GM21367 (cell line): ENCODE measurements around the gene SDHA.

Experiments used
- ATAC-seq: cut with Tn5 transposase; IDR thresholded peaks from one replicate; pipeline ENCODE4 v1.9.1; 2021; ENCODE audit not compliant: unreplicated experiment

SDHA gene

DNA sequence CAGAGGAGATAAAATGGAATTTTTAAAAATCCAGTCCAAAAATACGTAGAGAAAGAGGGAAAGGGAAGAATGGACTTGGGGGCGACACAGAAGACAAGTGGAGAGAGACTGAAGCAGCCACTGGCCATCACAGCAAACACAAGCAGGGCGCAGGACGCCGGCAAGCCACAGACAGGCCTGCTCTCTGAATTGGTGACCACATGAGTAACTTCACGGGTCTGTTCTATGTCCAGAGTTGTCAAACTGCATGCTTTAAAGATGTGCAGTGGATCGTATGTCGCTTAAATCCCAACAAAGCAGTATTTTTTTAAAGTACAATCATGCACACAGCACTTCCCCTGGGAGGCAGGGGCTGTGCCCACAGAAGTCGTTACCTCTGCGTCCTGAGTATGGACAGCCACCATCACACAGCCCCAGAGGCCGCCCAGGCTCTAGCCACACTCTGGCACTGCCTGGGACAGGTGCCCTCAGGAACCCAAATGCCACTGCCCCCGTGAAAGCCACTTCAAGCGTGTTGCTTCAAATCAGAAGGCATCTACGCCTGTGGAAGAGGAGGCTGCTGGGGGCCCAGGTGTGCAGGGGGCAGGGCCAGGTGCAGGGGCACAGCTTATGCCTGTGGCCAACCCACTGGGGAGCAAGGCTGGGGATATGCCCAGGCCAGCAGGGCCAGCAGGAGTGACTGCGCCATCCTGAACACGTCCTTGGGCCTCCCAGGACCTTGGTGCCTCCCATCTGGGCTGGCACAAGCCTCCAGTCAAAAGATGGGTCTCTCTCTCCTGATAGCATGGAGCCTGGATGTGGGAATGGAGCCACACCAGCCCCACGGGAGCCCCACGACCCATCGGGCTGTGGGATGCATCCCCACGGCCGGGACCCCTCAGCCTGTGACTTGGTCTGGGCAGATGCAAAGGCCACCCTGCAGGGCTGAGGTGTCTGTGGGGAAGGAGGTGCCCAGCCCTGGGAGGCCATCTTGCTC lies 32.7 kb upstream of the SDHA start:
- ATAC-seq: no peak

DNA sequence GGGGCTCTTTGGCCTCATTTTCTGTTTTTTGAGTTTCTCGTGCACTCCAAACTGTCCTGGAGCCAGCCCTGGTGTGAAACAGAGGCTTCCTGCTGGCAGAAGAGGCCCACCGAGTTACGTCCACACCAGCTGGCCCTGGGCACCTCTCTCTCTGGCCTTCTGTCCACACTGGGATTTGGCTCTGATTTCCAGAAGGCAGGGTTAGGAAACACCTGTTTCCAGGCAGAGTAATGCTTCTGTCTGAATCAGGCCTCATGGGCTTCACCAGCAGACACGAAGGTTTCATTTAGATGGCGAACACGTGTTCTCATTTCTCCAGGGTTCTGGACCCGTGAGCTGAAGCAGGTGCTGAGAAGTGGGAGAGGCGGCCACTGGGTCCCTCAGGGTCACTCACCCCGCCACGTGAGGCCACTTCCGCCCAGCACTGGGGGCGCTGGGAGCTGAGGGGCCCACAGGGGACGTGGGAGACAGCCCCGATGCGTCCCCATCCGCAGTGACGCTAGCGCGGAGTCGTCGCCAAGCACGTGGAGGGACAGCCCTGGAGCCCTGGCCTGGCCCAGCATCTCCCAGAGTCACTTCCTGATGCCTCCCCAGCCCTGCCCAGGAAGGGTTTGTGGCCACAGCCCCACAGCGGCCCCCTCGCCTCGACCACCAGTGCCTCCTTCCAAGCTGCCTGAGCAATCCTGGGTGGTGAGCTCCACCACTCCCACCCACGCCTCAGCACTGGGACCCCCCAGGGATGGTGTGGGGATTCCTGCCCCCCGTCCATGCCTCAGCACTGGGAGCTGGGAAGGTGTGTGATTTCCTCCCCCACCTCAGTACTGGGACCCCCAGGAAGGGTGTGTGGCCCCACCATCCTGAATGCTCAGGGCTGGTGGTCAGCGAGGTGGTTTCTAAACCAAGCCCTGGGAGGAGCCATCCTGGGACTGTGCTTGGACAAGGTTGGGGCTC lies 31.8 kb upstream of the SDHA start:
- no peak for ATAC-seq

DNA sequence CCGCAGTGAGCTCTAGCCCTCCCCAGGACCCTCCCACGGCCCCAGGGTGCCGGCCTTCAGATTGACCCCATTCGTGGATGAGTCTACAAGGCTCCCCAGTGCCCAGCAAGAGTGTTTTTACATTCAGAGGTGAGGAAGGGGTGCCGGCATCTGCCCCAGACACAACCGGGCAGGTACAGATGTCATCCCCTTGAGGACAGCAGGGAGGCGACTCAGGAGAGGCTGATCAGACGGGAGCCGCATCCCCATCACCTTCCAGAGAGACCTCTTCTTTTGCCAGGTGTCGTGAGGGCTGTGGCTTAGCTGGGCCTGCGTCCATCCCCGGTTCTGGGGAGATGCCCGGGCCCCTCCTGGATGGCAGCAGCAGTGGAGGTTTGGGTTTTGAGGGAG lies 31.1 kb upstream of the SDHA start:
- ATAC-seq: no peak

DNA sequence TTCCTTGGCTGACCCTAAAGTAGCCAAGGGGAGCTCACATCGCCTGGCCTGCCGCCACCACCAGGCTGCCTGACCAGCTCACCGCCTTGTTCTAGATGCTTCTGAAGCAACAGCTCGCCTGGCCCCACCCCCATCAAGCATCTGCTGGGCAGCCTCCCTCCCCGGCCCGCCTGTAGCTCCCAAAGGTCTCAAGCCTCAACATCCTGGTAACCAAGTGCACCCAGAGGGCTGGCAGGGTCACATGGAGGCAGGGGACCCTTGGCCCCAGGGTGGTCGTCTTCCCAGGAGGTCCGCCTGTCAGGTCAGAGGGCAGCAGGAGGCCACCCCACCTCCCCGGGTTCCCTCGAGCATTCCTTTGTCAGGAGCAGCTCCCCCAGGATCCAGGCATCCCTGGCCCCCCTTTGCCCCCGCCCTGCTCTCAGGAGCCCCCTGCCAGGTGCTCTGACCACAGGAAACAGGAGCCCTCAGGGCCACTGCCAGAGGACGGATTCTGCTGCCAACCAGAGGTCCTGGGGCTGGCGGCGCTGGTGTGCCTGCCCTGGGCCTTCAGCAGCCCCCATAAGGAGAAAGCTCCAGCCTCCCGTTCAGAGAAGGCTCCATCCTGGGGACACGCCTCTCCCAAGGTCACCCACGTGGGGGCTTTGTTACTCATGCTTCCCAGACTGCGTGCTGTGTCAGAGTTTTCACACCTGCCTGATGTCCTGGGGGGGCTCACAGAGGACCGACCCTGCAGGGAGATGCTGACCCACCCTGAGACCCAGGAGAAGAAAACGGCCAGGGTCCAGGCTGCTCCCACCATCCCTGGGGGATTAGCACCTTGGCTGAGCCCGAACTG lies 30.3 kb upstream of the SDHA start:
- ATAC-seq: no peak

DNA sequence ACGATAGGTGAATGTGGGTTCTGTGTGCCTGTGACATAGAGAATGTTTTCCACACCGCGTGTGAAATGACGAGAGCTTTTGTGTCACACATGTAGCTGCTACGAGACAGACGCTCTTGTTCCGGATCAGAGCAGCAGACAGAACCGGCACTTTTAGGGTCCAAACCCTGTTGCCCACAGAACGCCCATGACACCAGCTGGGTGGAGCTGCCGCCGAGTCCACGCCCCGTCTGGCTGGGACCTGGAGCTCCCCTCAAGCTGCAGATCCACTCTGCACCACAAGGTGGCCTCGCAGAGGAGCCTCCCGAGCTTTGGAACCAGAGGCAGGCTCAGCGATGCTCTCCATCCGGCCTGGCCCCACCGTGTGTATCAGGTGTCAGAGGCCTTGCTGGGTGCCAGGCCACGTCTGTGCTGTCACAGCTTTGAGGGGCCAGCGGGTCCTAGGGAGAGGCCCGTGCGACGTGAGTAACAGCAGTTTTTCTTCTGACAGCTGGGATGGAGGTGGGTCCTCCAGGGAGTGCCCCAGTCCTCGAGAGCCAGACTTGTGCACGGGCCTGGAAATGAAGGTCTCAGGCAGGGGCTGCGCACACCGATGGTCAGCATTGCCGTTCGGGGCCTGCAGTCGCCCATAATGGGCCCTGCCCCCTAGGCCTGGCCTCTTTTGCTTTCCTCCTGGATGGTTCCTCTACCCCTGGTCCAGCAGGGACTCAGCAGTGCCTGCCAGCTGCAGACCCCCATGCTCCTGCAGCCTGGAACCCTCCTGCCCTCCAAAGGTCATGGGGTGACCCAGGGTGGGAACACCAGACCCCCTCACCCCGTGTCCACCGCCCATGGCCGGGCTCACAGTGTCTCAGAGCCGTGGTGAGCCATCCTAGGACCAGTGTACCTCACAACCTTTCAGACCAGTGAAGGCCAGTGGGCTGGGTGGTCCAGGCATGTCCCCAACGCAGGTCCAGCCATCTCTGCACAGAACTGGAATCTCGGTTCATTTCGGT lies 29.3 kb upstream of the SDHA start:
- ATAC-seq: peak; percentile 83

DNA sequence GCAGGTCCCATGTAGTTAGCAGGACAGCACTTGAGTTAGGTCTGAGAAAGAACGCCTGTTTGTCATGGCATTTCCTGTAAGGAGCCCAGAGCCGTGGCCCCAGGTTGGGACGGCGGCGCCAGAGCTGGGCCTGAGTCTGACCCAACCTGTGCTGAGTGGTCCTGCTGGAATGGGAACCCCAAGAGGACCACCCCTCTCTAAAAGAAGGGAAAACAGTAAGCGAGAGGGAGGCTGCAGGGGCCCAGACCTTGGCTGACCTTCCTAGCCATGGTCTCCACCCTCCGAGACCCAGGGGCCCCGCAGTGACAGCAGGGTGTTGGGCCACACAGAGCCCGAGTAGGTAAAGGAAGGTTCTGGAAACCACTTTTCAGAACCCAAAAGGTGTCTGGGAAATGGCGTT lies 28.6 kb upstream of the SDHA start:
- ATAC-seq: no peak

DNA sequence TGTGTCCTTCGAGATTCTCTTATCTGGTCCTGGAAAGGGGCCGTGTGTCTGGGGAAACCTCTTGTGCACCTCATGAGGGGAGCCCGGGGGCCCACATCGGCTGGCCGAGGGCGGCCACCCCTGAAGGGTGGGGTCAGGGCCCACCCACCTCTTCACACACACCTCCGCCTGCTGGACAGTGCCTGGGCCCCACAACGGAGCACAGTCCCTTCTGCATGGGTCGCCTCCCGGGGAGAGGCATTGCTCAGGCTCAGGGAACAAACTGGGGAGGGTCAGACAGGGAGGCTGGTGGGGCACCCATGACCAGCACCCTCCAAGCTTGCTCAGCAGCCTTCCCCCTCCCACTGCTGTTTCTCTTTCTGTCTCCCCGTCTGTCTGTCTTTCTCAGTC lies 28.1 kb upstream of the SDHA start:
- no peak for ATAC-seq

DNA sequence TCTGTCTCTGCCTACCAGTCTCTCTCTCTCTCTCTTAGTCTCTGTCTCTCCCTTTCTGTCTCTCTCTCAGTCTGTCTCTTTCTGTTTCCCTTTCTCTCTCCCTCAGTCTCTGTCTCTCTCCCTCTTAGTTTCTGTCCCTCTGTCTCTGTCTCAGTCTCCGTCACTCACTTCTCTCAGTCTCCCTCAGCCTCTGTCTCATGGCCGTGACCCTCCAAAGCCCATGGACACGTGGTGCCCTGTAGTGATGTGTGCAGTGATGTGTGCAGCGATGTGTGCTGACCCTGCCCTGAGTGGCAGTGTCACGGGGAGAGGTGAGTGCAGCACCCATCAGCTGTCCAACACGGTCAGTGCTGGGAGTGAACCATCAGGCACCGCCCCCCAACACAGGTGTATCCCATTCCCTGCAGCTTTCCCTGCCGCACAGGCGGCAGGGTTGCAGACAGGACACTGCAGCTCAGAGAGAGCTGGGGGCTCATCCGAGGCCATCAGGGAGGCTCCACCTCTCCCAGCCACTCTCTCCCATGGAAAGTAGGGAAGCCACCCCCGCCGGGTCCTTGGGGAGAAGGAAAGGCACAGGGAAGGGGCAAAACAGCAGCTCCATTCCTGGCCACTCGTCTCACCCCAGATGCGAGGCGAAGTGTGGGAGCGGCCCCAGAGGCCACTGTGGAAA lies 27.6 kb upstream of the SDHA start:
- ATAC-seq: no peak

DNA sequence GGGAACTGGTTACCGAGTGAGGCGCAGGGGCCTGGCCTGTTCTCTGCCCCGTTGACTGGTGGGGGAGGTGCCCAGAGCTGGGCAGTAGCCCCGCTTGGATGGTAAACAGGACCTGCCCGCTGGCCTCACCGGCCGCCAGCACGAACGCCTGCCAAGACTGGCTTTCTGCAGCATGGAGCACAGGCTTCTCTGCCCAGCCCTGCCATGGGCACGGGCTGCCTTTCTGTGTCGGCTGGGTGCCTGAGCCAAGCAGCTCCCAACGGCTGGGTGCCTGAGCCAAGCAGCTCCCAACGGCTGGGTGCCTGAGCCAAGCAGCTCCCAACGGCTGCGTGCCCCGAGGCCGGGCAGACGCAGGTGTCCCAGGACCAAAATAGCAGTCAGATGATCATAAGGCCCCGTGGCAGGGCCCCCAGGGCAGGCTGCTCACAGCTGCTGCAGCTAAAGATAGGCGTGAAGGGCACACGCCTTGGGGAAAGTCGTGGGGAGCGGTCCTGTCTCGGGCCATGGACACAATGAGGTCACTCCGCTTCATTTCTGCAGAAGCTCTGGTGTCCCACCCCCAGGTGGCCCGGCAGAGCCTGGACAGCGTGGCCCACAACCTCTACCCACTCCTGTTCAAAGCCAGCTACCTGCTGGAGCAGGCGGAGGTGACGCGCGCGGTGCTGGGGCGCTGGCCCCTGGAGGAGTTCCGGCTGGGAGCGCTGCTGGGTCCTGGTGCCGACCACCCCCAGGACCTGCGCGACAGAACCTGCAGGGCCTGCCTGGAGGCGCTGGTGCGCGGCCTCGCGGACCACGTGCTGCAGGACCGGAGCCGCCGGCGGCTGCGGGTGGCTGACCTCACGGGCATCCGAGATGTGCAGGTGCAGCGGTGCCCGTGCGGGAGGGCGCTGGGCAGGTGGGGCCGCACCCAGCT lies 26.8 kb upstream of the SDHA start, which contains the start of gene LRRC14B:
TSS of gene LRRC14B (plus strand) at position 460 of the 913 bp plus-strand sequence. CDS start at position 504, 44 bp downstream.
- no peak for ATAC-seq

DNA sequence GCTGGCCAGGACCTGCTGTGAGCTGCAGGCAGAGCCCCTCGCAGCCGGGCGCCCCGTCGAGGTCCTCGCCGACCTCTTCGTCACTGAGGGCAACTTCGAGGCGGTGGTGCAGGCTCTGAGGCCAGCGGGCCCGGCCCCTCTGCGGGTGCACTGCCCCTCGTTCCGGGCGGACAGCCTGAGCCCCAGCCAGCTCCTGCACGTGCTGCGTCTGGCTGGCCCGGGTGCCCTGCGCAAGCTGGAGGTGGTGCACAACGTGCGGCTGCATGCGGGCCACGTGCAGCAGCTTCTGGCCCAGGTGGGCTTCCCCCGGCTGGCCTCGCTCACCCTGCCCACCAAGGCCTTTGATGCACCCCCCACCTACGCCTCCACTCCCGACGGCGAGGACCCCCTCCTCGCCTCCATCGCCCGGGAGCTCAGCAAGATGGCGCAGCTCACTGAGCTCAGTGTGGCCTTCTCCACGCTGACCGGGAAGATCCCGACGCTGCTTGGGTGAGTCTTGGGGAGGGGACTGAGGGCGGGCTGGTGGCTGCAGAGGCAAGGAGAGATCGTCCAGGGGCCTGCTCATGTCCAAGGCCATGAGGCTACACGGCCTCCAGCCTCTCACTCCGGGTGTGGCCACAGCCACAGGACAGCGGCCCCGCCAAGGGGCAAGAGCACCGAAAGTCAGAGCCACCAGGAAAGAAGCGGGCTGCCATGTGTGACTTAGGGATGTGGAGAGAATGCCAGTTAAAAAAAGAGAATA lies 26.0 kb upstream of the SDHA start:
- no peak for ATAC-seq

DNA sequence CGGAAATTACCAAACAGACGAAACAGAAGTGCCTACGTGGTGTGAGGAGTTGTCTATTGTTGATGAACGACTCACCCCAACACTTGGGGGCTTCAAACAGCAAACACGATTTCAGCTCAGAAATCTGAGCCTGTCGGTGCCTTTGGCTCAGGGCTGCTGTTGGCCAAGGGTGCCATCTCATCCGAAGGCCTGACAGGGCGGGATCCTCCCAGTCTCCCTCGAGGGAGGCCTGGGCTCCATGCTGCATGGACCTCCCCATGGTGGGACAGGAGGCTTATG lies 25.5 kb upstream of the SDHA start:
- no peak for ATAC-seq

DNA sequence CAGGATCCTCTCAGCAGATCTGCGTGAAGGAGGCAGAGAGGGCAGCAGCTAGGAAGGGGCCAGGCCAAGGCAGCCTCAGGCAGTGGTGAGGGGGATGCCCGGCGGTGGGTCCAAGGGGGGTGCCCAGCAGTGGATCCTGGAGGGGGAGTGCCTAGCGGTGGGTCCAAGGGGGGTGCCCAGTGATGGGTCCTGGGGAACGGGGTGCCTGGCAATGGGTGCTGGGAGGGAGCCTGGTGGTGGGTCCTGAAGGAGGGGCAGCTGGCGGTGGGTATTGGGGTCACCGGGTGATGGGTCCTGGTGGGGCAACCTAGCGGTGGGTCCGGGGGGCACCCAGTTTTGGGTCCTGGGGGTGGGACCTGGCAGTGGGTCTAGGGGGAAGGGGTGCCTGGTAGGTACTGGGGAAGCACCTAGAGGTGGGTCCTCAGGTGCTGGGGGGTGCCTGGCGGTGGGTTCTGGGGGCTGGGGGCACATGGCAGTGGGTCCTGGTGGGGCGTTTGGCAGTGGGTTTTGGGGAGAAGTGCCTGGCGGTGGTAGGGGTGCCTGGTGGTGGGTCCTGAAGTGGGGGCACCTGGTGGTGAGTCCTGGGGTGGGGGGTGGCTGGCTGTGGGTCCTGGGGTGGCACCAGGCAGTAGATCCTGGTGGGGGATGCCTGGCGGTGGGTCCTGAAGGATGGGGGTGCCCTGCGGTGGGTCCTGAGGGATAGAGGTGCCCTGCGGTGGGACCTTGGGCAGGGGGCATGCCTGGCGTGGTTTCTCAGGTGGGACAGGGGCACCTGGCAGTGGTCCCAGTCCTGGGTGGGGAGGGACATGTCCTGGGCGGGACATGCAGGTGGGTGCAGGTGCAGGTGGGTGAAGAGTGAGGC lies 24.9 kb upstream of the SDHA start:
- ATAC-seq: no peak

DNA sequence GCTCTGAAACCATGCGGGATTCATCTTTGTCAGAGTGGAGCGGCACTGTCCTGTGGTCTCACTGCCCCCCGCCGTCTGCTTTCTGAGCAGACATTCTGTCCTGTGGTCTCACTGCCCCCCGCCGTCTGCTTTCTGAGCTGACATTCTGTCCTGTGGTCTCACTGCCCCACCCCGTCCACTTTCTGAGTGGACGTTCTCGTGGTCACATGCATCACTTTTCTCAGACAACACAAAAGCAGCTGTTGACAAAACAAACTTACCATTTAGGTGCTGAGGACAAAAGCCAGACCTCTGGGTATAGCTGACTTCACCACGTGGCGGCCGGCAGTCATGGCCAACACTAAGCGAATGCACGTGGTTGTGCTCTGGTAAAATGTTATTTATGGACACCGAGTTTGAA lies 24.0 kb upstream of the SDHA start:
- no peak for ATAC-seq

DNA sequence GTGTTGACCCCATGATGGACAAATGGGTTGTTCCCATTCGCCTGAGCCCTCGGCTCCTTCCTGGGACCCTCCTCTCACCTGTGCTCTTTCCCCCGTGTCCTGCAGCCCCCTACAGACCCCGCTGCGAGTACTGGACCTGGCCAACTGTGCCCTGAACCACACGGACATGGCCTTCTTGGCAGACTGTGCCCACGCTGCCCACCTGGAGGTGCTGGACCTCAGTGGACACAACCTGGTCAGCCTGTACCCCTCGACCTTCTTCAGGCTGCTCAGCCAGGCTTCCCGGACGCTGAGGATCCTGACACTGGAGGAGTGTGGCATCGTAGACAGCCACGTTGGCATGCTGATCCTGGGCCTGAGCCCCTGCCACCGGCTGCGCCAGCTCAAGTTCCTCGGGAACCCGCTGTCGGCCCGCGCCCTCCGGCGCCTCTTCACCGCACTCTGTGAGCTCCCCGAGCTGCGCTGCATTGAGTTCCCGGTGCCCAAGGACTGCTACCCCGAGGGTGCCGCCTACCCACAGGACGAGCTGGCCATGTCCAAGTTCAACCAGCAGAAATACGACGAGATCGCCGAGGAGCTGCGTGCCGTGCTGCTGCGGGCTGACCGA lies 23.4 kb upstream of the SDHA start:
- no peak for ATAC-seq

DNA sequence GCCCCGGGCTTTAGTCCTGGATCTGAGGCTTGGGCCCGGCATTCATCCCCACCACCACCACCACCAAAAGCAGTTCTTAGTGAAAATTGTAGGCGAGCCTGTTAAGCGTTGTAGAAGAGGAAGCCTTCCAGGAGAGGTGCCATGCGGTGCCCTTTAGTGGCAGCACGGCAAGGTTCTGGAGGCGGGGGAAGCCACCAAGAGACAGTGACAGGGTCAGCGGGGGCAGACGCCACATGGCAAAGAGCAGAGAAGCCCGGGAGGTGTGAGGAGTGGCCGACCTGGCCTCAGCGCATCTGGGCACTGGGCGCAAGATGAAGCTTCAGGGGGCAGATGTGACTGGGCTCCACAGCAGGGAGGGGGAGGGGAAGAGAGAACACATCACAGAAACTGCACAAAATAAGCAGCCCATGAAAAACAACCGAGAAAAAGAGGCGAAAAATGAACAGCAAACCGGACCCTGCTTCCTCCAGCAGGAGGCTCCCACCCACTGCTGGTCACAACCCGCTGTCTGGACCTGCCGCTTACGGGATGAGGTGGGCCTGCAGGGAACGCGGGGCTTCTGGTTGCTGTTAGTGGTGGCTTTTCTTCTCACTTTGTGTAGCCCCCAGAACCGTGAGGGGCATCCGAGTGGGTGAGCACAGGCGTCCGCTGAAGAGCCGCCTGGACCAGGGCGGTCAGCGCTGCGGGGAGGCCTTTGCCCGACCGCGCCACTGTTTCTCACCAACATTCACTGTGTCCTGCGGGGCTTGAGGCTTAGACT lies 22.5 kb upstream of the SDHA start:
- ATAC-seq: no peak
